HS-5 (cell line): ENCODE measurements around the gene CRY1.
"Not testable (repeated sequence)": the region's sequence is repeated elsewhere in the genome, so short reads cannot be mapped to it uniquely, and the experiment has no call there.

Experiments used
- DNase-seq: peaks from one replicate; pipeline ENCODE4 v3.0.0-alpha.2; 2012; ENCODE audit warnings: low read depth

The CRY1 gene

GRCh38 chr12:107064243-107064642, 29.1 kb downstream of the CRY1 start:
- no peak for DNase-seq

DNA sequence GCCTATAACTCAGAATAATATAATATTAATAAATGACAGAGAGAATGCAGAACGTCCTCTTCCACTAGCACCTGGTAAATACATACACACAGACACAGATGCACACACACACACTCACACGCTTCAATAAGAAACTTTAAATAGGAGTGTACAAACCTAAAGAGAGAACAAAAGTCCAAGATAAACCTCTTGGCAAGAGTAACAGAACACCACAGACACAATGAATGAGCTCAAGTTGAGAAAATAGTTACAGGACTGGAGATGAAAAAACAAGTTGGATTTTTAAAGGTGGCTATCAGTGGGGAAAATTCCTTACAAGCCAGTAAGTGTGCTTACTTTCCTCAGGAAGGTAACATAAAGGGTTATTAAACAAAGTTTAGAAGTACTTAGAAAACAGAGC, 35.2 kb downstream of the CRY1 start:
- DNase-seq, result no peak

GRCh38 chr12:107057071-107057834, 36.1 kb downstream of the CRY1 start:
- DNase-seq, result no peak

DNA sequence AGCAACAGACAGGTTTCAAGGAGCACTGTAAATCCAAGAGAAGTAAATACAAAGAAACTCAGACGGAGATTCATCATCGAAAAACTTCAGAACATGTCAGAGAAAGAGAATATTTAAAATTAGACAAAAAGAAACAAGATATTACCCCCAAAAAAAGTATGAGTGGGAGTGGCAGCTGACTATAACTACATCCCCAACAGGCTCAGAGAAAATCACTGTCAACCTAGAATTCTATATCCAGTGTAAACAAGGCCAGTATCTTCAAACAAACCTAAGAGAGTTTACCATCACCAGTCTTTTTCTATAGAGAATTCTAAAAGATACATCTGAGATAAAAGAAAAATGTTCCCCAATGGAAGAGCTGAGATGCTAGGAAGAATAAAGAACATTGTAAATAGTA, 39.6 kb downstream of the CRY1 start:
- no peak for DNase-seq

- DNase-seq, result no peak
These were observed 48.2 kb downstream of the CRY1 start for GRCh38 chr12:107045186-107045585.

GRCh38 chr12:107042801-107043200, 50.5 kb downstream of the CRY1 start:
- no peak for DNase-seq

DNA sequence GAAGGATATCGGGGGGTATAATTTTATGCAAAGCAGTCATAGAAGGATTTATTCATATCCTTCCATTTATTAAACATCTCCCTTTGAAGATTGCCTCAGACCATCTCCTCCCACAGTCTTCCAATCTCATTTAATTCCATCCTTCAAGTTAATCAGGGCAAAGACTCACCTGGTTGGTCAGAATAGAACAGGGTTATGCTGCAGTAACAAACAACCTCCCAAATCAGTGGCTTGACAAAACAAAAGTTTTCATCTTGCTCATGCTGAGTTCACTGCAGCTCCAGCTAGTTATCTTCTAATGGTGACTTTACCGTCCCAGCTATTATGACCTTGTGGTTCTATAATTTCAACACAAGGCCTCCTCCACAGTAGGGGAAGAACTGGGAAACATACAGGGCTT, 57.6 kb downstream of the CRY1 start:
- no peak for DNase-seq

DNA sequence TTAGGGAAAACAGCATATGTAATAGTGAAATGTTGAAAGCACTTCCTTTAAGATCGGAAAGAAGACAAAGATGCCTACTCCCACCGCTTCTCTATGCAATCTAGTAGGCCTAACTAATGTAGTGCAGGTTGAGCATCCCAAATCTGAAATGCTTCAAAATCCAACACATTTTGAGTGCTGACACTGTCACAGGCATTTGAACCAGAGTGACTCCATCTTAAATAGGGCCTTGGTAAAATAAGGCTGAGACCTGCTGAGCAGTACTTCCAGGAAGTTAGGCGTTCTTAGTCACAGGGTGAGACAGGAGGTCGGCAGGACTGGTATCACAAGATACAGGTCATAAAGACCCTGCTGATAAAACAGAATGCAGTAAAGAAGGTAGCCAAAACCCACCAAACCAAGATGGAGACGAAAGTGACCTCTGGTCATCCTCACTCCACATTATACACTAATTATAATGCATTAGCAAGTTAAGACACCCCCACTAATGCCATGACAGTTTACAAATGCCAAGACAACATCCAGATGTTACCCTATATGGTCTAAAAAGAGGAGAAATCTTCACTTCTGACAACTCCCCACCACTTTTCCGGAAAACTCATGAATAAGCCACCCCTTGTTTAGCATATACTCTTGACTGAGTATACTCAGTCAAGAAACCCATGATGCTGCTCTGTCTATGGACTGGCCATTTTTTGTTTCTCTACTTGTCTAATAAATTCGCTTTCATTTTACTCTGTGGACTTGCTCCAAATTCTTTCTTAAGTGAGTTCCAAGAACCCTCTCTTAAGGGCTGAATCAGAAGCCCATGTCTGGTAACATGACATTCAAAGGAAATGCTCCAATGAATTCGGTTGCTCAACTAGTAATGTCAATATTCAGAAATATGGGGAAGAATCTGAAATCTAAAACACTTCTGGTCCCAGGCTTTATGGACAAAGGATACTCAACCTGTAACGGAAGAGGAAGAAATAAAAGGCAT, 59.3 kb downstream of the CRY1 start:
- no peak for DNase-seq

- no peak for DNase-seq
These were observed 61.1 kb downstream of the CRY1 start for GRCh38 chr12:107032266-107032665.

GRCh38 chr12:107031061-107031460, 62.3 kb downstream of the CRY1 start:
- DNase-seq, result no peak

DNA sequence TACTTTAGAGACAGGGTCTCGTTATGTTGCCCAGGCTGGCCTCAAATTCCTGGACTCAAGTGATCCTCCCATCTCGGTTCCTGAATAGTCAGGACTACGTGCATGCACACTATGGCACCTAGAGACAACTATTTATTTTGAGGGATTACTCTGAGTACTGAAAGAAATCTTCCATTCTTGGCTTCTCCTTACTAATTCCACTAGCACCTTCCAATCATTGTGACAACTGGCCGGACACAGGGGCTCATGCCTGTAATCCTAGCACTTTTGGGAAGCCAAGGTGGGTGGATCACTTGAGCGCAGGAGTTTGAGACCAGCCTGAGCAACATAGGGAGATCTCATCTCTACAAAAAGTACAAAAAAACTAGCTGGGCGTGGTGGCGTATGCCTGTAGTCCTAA, 64.3 kb downstream of the CRY1 start:
- DNase-seq, result no peak

- peak; percentile 80 for DNase-seq
These were observed 65.7 kb downstream of the CRY1 start for GRCh38 chr12:107027636-107028053.

GRCh38 chr12:107026806-107027635, 66.3 kb downstream of the CRY1 start:
- DNase-seq, result no peak

DNA sequence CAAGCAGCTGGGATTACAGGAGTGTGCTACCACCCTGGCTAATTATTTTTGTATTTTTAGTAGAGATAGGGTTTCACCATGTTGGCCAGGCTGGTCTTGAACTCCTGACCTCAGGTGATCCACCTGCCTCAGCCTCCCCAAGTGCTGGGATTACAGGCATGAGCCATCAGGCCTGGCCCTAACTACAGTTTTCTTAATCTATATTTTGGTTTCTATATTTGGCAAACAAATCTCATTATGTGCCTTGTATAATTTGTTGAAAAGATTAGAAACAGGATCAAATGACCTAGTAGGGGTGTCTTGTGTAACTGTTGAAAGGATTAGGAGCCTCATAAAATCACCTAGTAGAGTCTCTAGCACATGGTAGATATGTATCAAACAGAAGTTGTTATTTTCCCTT, 67.0 kb downstream of the CRY1 start:
- DNase-seq, result not testable (repeated sequence)

GRCh38 chr12:107025671-107026070, 67.7 kb downstream of the CRY1 start:
- DNase-seq, result no peak

GRCh38 chr12:107019546-107019945, 73.8 kb downstream of the CRY1 start:
- no peak for DNase-seq

DNA sequence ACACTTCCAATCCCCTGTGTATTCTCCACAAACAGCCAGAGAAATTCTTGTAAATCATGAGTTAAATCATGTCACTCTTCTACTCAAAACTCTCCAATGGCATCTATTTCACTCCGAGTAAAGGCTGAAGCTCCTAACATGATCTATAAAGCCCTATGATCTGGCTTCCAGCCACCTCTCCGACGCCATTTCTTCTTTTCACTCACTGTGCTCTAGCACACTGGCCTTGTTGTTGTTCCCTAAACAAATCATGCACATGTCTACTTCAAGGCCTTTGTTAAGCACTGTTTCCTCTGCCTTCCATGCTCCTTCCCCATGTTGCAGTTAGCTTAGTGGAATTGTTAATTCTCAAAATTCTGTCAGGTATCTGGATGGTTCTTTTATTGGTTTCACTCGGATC, 76.3 kb downstream of the CRY1 start:
- no peak for DNase-seq

GRCh38 chr12:107014055-107014454, 79.3 kb downstream of the CRY1 start:
- DNase-seq, result no peak

DNA sequence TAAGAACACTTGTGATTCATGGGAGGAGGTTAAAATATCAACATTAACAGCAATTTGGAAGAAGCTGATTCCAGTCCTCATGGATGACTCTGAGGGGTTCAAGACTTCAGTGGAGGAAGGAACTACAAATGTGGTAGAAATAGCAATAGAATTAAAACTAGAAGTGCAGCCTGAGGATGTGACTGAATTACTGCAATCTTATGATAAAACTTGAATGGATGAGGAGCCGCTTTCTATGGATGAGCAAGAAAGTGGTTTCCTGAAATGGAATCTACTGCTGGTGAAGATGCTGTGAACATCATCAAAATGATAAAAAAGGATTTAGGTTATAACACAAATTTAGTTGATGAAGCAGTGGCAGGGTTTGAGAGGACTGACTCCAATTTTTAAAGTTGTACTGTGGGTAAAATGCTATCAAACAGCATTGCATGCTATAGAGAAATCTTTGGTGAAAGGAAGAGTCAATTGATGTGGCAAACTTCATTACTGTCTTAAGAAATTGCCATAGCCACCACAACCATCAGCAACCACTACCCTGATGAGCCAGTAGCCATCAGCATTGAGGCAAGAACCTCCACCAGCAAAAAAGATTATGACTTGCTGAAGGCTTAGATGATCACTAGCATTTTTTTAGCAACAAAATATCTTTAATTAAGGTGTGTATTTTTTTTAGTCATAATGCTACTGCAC, 80.5 kb downstream of the CRY1 start:
- DNase-seq, result no peak

DNA sequence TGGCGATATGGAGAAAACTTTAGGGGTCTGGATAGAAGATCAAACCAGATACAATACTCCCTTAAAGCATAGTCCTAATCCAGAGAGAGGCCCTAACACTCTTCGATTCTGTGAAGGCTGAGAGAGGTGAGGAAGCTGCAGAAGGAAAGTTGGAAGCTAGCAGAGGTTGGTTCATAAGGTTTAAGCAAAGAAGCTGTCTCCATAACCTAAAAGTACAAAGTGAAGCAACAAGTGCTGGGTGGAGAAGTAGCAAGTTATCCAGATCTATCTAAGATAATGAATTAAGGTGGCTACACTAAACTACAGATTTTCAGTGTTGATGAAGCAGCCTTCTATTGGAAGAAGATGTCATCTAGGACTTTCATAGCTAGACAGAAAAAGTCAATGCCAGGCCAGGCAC, 81.8 kb downstream of the CRY1 start:
- no peak for DNase-seq

GRCh38 chr12:107007411-107007810, 85.9 kb downstream of the CRY1 start:
- no peak for DNase-seq

DNA sequence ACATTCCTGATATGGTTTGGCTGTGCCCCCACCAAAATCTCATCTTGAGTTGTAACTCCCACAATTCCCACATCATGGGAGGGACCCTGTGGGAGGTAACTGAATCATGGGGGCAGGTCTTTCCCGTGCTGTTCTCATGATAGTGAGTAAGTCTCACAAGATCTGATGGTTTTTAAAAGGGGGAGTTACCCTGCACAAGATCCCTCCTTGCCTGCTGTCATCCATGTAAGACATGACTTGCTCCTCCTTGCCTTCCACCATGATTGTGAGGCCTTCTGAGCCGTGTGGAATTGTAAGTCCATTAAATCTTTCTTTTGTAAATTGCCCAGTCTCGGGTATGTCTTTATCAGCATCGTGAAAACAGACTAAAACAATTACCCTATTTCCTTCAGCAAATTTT, 90.7 kb downstream of the CRY1 start:
- DNase-seq, result not testable (repeated sequence)
